ENCODE results near the gene NTRK2.

The NTRK2 gene

DNA sequence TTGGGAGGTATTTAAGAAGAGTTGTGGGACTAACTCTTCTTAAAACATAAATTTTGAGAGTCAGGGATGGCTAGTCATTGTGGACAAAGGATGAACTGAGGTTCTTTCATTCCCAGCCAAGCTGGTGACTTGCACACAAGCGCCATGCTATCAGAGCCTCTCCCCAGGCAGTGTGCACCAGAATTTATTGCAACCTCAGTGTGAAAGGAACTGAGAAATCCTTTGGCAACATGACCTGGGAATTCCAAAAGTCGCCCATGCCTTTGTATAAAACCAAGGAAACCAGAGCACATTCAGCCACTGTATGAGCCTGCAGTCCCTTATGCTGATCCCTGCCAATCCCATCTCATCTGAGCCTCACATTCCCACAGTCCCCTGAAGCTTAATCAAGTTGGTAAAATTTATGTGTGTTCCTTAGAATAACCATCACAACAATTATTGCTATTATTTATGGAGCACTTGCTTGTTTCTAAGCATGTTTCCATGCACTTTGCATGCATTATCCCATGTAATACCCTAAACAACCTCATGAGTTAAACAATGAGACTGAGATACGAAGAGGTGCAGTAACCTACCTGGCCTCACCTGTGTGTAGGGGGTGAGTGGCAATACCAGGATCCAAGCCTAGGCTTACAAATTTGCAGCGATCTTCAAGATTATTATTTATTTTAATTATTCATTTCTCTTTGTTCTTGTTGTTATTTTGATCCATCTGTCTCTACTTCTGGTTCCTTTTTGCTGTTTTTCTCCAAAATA lies 116.4 kb downstream of the NTRK2 start:
- DNase-seq, result no peak

DNA sequence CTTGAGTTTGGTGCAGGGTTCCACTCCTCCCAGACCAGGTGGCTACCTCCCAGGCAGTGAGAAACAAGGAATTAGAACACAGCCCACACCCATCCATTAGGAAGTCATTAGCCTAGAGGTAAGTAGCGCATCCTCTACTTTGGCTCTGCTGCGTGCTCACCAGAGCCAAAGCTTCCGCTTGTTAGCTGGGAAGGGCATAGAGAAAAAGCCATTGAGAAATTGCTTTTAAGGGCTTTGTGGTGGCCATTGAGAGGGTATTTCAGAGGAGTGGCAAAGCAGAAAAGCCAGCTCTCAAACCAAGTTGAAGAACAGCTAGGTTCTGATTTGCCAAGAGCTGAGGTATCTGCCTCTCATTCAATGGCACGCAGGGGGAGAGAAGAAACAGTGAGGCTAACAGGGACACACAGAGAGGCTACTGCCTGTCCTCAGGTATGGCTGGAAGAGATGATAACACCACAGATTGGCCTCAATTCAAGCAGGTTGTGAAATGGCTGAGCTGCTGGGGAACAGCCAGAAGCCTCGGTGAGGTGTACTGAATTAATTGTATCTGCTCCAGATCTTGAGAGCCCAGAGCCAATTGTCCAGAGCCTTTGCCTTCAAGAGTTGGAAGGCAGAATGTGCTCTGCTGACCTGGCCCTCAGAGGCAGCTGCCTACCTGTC lies 119.4 kb downstream of the NTRK2 start:
- no peak for DNase-seq

DNA sequence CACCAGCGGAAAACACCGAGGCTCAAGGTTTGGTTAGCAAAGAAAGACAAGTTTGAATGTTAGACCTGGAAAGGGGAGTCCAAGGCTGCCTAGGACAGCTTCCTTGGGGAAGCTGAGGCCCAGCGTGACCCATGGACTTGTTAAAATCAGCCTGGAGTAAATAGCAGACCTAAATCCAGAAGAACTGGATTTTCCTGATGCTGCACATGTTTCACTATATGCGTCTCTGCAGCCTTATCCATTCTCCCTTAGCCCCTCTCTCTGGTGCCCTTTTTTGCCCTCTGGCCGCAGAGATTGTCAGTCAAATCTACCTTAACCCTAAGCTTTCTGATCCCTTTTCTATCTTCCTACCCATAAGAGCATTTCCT lies 119.9 kb downstream of the NTRK2 start:
- no peak for DNase-seq

DNA sequence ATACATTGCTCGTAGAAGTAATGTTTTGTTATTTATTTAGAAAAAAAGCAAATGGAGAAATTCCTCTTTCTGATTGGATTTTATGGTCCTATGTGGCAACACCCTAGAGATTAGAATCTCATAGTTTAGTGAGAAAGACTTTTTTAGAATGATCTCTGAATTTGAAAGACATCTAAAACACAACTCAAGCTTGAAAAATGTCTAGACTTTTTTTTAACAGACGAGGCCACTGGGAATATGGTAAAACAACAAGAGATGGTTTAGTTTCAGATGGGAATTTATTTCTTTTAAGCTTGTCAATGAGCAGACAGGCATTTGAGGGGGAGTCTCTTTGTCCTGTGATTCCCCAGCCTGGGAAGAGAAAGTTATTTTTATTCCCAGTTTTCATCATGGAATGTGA lies 122.1 kb downstream of the NTRK2 start:
- no peak for DNase-seq

DNA sequence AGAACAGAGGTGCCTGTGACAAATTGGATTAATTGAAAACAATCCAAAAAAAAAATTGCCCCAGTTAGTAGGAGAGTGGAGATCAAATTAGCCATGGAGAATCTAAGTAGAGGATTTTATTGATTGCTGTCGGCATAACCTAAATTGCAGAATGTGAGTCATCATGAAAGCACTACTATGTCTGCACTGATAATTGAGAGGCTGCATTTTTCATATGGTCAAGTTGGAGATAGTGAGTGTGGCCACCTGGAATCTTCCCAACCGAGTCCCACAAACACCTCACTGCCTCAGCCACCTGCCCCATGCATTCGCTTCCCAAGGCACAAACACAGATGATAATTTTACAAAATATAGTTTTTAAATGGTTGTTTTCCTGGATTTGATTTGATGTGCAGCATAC lies 123.7 kb downstream of the NTRK2 start:
- no peak for DNase-seq

DNA sequence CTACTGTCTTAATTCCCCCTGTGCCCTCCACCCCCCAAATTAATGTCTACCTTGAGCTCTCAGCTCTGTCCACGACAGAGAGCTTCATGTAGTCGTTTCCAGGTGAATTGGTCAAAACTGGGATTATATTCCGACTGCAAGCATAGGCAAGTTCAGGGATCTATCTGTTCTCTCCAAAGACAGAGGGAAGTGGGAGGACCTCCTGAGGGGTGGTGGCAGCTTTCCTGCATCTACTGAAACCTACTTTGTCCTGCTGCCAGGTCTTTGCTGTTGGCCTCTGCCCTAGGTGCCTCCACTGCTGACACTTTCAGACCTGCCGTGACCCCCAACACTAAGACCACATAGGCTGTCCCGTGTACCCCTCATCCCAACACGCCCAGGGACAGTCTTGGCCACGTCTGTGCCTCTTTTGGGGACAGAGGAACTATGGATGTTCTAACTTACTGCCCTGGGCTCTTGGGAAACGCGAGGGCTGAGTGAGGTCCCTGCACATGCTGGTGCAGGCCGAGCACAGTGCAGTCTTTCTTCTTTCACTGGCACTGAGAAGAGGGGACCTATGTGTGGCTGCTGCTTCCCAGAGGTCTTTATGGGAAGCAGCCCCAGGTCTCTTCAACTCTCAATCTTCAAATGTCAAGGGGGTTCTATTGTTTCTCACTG lies 125.6 kb downstream of the NTRK2 start:
- no peak for DNase-seq

DNA sequence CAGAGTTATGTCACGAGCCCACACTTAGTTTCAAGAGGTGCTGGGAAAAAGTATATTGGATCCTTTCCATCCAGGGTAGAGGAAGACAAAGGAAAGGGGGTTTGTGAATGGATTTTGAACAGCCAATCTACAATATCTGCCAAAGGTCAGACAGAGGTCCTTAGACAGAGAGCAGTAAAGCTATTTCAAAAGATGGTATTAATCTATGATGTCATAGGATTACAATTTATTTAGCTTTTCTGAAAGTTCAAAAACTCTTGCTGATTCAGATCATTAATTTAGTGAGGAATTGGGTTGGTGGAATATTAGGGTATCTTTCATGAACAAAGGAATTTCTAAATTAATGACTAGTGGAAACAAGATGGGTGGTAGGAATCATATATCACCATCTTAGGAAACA lies 126.9 kb downstream of the NTRK2 start:
- no peak for DNase-seq

DNA sequence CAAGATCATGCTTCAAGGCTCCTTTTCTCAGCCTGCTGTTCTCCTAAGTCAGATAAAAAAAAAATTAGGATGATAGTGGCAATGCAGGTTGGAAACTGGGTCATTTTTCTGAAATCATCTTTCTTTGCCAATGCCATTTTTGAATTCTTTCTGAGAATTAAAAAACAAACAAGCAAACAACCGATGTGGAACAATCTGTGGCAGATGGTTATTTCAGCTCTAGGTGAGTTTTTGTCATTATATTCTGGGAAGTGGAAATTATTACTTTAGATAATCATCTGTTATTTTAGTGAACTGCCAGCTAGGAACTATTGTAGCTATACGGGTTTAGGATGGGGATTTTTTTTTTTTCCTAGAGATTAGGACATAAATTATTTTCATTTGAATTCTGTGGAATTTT lies 129.7 kb downstream of the NTRK2 start:
- DNase-seq, result no peak

DNA sequence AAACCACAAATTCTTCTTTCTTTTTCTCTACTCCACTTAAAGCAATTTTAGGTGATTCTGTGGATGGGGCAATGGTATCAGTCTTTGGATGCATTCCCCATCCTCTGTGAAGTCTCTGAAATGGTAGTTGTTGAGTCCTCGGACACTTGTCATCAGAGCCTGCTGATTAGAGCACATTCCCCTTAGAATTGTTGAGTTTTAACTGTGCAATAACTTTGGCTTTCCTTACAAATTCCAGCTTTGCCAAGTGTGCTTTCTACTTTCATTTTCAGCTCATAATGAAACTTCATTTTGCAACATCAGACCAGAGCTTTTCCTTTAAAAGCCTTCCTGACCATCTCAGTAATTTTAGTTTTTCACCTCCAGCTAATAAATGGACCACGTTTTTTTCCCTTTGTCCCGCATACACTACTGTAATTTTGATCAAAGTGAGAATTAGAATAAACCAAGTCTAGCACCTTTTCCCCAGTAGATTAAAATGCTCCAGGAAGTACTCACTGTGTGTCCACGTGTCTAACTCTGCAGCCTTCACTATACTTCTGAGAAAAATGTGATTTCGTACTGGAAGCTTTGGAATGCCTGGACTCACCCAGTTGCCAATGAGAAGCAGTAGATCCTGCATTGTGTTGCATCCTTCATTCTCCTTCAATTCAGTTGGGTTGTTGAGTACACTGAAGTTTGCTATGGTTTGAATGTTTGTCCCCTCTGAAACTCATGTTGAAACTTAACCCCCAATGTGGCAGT lies 135.6 kb downstream of the NTRK2 start:
- no peak for DNase-seq

DNA sequence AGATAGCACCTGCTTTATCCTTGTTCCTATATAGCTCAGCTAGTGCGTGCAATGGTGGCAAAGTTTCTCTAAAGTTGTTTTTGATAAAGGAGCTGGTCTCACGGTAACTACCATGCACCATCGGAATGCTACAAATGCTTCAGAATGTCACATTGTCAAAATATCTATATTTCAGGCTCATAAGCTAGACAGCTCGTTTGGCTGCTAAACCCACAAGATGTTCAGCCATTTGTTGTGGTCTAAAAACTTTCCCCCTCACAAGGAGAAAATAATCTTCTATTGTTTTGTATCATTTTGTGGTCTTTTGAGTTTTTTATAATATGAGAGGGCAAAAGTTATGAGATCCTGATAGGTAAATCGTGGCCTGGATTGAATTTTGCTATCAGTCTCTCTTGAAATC lies 137.9 kb downstream of the NTRK2 start:
- DNase-seq, result no peak

DNA sequence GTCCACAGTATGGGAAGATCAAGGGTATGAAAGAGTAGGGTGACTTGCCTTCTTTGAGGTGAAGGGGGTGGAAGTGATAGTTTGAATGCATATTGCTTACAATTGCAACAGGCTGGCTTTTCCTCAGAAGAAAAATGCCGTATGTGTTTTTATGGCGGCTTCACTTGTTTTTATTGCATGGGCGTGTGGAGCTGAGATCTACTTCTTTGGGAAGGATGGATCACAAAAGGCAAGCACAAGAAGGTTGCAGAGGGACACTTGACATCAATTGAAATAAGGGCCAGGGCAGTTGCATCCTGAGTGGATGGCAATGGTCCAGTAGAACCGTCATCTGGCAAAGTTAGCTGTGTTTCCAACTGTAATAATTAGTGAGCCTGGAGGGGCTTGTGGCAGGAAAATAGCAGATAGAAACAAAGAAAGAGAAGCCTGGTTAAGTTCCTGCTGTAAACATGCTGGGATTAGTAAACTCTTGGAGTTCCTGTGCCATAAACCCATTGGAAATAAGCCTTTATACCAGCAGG lies 138.4 kb downstream of the NTRK2 start:
- DNase-seq, result no peak

DNA sequence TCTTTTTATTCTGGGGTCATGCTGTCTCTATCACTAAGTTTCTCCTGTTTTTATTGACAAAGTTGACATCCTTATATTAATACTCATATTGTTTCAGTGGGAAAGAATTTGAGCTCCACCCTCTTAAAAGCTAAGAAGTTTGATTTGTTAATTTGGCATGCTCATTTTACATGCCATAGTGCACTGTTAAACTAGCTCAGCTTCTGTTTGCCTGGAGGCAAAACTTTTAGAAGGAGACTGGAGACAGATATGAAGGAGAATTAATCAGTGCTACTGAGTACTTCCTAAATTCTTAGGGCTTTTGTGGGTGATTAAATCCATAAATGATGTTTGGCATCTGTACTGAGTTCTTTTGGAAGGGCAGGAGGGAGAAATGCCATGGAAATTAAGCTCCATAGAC lies 138.9 kb downstream of the NTRK2 start:
- no peak for DNase-seq

DNA sequence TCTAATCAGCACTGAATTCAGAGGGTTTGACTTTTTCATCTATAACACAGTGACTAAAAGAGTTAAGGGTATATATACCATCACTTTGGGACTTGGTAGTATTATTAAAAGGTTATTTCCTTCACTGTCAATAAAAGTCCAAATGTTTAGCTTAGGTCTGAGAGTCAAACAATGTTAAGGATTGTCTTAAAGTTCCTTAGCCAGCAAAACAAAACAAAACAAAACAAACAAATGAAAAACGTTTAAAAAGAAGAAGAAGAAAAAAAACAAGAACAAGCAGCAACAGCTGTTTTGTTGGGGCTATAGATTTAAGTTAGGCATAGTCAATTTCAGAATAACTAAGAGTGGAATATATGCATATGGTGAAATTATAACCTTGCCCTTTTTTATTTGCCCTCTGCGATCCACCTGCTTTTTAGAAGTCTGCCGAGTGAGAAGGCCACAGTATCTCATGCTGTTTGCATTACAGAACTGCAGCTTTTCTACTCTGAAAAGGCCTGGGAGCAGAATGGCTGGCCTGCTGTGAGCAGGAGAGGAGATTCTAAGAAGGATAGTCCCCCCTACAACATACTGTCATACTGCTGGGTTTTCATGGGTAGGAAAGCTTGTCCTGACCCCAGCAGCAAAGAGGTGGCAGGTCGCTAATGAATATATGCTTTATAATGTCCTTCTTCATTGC lies 141.7 kb downstream of the NTRK2 start:
- DNase-seq, result no peak

DNA sequence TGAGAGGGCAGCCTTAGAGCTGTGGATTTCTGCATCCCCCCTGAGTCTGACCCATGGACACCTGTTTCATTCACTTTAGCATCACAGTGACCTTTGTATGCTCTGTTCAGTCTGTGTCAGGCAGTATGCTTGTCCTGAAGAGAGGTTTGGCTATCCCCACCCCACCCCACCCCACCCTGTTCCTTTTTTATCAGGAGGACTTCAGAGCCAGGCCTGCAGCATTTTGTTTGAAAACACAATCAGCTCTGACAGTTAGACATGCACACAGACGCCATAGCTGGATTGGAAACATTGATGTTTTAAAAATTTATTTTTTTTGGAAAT lies 142.2 kb downstream of the NTRK2 start:
- DNase-seq, result no peak

DNA sequence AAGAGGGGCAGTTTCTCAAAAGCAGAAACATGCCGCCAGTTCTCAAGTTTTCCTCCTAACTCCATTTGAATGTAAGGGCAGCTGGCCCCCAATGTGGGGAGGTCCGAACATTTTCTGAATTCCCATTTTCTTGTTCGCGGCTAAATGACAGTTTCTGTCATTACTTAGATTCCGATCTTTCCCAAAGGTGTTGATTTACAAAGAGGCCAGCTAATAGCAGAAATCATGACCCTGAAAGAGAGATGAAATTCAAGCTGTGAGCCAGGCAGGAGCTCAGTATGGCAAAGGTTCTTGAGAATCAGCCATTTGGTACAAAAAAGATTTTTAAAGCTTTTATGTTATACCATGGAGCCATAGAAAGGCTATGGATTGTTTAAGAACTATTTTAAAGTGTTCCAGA lies 142.8 kb downstream of the NTRK2 start:
- DNase-seq, result no peak

DNA sequence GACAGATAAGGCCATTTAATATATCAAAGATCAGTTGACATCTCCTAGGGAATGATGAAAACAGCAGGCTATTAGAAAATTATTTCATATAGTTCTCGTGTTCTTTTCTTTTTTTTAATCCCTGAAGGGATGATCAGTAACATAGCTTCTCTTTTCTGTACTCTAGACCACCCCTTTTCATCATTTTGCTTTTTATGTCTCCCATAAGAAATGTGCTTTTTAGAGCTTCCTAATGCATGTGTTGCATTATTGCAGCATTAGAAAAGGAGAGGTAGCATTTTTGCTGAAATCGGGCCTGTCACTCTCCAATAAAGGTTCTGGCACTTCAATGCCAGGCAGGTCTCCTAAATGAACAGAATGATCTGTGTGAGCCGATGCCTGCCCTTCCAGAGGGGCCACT lies 143.3 kb downstream of the NTRK2 start:
- no peak for DNase-seq

DNA sequence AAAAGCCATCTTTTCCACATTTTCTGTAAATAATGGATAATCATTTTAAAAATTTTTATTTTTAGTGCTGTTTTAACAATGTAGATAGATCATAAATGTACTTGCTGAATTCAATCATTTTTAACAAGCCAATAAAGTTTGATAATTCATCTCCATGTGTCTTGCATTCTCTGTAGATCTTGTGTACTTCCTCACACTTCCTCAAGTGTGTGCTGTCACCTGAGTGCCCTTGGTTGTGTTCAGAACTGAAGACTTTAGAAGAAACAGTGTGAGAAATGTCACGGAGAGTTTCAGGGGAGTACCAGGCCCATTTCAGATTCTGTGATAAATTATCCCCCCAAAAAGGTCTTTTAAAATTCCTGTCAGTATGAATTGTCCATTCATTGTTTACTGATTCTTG lies 146.0 kb downstream of the NTRK2 start:
- no peak for DNase-seq

DNA sequence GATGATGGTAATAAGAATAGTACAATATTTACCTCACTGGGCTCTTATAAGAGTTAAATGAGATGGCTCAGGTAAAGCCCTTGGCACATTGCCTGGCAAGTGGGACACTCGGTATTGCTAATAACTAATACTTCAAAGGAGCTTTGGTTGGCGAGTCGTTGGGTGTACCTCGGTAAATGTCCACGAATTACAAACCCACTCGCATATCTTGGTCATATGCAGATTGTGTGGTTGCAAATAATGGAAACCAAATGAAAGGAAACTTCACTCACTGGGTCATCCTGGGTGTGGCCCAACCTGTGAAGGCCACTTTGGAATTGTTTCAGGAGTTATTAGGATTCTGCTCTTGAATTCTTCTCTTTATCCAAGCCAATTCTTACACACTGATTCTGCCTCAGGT lies 147.5 kb downstream of the NTRK2 start:
- no peak for DNase-seq

DNA sequence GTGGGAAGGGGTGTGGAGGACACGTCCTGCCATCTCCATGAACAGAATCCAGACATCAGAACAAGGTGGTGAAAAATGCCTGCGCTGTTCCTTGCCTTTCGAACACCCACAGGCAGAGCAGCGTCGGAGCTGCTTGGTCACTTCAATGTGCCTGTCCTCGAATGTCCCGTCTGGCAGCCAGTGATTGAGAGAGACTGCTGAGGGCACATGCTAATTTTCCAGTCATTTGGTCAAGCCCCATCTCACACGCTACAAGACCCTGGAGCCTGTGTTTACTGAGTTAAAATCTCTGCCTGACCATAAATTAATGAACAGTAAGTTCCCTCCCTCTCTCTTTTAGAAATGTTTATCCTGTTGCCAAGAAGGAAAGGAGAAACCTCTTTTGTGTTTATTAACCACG lies 149.3 kb downstream of the NTRK2 start:
- no peak for DNase-seq

DNA sequence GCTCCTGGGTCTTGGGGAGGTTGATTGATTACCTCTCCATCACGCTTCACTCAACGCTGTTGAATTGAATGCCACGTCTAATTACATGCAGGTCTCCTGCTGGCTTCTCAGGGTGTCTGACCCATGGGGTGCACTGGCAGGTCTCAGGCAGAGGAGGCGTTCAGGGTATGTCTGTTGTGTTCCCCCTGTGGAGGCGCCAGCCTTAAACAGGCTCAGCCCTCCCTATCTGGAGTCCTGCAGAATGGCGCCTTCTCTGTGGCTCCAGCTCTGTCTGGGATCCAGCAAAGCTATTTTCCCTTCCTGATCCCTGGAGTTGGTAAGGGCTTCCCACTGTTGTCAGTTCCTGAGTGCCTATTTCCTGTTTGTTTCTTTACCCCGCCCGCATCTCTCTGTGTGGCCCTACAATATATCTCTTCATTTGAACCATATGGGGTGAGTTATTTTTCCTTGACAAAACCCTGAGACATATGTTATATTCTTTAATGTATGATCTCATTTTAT lies 150.0 kb downstream of the NTRK2 start:
- DNase-seq, result no peak

DNA sequence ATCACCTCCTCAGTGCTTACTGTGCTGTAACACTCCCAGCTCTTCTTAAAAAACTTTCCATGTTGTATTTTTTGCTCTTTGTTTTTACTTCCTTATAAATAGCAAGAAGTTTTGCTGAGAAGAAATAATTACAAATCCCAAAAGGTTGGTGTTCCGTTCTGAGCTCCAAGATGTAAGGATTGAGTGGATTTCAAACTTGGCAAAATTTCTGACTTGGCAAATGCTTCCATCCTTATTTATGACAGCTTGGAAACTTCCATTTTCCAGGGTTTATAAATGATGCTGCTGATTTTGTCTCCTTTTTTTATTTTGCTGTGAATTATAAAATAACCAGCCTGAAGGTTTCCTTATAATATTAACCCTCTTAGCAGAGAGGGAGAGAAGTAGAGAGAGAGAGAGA lies 151.9 kb downstream of the NTRK2 start:
- DNase-seq, result no peak

DNA sequence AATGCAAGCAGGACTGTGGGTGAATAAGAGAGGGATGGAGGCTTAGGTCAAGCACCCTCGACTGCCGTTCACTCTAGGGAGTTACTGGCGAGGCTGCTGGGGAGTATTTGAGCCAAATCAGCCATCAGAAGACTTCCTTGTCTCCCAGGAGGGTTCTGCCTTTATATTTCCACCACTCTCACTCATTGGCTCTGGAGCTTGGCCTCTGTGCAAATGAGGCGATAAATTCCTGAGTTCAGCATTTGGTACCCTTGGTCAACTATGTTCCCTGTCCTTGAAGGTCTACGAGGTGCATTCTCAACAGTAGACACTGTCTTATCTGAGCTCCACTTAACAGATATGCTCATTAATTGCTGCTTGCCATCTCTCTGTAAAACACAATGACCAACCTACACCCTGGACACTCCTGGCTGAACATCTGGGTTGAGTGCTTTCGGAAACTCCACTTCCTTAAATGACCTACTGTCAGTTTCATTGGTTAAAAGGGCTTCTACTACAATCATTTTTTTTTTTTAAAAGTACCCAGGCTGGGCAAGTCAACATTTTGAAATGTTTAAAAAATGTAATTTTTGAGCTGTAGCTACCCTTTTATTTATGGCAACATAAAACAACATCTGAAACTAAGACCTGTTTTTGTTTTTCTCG lies 153.2 kb downstream of the NTRK2 start:
- no peak for DNase-seq

All from NCI-H187 treated with DMSO at 0.1 percent for 48 hours (cell line).